ENCODE data around the gene RNMT. TPM values are rescaled to one million over a fixed set of nuclear protein-coding genes. Genes with fewer than 3 reads are reported as not detected.
"Not testable (repeated sequence)": the region's sequence is repeated elsewhere in the genome, so short reads cannot be mapped to it uniquely, and the experiment has no call there.

Gene RNMT
- total RNA-seq, 2 donors from 2014 or later, result 56.8 to 115 TPM

DNA sequence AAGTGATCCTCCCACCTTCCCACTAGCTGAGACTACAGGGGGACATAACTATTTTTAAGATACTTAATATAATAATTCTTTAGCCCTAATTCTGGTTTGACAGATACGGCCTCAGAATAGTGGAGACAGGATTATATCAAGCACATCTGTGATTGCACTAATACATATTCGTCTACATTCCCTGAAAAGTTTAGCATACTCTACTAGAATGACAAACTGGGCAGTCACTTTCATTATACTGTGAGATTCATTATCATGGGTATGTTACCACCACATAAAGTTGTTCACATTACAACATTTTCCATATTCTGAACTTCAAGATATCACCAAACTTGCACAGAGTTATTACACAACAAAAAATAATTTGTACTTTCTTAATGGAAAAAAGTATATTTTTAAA is 11.1 kb upstream of the RNMT start:
- Mint-ChIP-seq H3K27ac (no peak overlapping the region), H3K9me3 (no peaks in the 10 kb centered on the region), H3K4me1 (peaks cover 23% of the 10 kb centered on the region), H3K36me3 (ENCODE audit: low read depth) (peaks cover 45% of the 10 kb centered on the region), H3K27me3 (no peaks in the 10 kb centered on the region), H3K4me3 (no peak overlapping the region)
- no peak for ATAC-seq (replicated peaks)

DNA sequence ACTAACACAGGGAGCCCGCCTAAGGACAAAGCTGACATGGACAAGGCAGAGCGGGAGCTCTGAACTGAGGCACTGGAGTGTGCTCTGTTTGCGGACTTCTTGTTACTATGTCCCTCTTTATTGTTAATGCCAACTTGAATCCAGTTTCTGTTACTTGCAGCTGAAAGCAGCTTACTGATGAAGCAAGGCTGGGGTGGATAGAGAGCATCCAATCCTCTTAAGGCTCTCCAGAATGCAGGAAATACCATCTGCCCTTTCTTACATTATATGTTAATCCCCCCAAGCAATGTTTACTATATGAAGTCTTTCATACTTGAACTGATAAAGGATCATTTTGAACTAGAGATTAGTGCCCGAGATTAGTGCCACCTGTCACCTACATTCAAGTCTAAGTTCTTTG is 9.6 kb upstream of the RNMT start:
- H3K36me3 Mint-ChIP-seq (ENCODE audit: low read depth), result peaks cover 47% of the 10 kb centered on the region

DNA sequence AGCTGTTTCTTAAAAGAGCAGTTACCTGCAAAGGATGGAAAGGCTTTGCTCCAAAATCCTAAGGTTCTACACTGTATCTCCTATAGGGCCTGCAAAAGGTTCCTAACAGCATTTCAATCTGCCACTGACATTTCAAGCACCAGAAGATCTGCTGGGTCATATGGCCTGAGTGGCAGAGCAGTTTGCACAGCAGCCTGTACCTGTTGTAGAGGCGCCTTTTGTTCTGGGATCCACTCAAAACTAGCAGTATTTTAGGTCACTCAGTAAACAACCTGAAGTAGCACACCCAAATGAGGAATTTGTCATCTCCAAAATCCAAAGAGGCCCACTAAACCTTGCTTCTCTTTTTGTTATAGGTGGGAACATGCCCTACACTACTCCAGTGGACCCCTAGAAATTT is 6.3 kb upstream of the RNMT start:
- no peak overlapping the region for H3K4me3 Mint-ChIP-seq
- H3K9me3 Mint-ChIP-seq, result no peaks in the 10 kb centered on the region
- peaks cover 24% of the 10 kb centered on the region for H3K4me1 Mint-ChIP-seq
- no peak overlapping the region for H3K27ac Mint-ChIP-seq
- no peak for ATAC-seq (replicated peaks)
- no peaks in the 10 kb centered on the region for H3K27me3 Mint-ChIP-seq
- H3K36me3 Mint-ChIP-seq (ENCODE audit: low read depth), result peaks cover 79% of the 10 kb centered on the region

More for the DNA sequence above, 9.6 kb upstream of the RNMT start:
- peak overlapping the region; percentile 54 for H3K27ac Mint-ChIP-seq
- H3K4me3 Mint-ChIP-seq, result no peak overlapping the region
- ATAC-seq (replicated peaks), result no peak
- H3K4me1 Mint-ChIP-seq, result peaks cover 19% of the 10 kb centered on the region
- no peaks in the 10 kb centered on the region for H3K27me3 Mint-ChIP-seq
- H3K9me3 Mint-ChIP-seq, result no peaks in the 10 kb centered on the region

DNA sequence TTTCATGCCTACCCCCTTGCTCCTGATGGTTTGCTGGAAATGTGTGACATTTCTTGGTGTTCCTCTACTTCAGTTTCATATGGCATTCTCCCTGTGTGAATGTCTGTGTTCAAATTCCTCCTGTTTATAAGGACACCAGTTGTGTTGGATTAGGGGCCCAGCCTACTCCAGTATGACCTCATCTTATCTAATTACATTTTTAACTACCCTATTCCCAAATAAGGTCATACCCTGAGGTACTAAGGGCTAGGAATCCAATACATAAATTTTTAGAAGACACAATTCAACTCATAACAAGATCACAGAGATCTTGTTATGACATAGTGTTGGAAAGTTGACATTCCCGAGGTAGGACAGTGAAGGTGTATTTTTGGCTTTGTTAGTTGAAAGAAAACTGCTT is 5.6 kb upstream of the RNMT start:
- H3K9me3 Mint-ChIP-seq, result no peaks in the 10 kb centered on the region
- peaks cover 24% of the 10 kb centered on the region for H3K4me1 Mint-ChIP-seq
- no peaks in the 10 kb centered on the region for H3K27me3 Mint-ChIP-seq
- H3K36me3 Mint-ChIP-seq (ENCODE audit: low read depth), result peaks cover 87% of the 10 kb centered on the region
- H3K27ac Mint-ChIP-seq, result no peak overlapping the region
- H3K4me3 Mint-ChIP-seq, result no peak overlapping the region
- no peak for ATAC-seq (replicated peaks)

DNA sequence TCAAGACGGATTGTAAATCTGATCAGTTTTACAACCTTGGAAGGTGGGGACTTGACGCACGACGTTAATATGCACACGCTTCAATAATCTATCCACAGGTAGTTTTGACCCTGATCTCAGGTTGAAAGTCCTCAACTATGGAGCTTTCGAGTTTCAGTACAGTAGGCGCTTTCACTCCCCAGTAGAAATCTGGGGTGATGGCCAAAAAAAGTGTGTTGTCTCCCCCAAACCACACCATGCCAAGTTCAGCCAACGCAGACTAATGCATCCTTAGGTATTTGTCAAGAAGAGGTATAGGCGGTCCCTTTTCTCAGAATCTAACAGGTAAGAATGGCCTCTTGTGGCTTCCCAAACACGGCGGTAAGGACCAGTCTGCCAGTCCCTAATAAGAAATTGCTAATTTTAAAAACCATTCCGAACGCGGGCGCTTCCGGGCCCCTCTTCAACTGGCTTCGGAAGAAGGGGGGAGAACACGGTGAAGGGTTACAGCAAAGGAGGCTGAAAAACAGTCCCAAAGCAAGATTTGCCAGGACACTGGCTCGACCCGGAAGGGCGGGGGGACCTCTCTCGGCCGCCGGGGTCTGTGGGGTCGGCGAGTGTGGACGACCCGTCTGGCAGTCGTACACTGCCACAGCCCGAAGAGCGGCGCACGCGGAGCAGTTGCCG is 774 bp upstream of the RNMT start:
- H3K36me3 Mint-ChIP-seq (ENCODE audit: low read depth), result peaks cover 97% of the 10 kb centered on the region
- no peaks in the 10 kb centered on the region for H3K27me3 Mint-ChIP-seq
- H3K4me1 Mint-ChIP-seq, result peaks cover 36% of the 10 kb centered on the region
- H3K9me3 Mint-ChIP-seq, result no peaks in the 10 kb centered on the region
- H3K27ac Mint-ChIP-seq, result peak overlapping the region; percentile 84
- H3K4me3 Mint-ChIP-seq, result peak overlapping the region; percentile 85
- ATAC-seq (replicated peaks), result no peak

DNA sequence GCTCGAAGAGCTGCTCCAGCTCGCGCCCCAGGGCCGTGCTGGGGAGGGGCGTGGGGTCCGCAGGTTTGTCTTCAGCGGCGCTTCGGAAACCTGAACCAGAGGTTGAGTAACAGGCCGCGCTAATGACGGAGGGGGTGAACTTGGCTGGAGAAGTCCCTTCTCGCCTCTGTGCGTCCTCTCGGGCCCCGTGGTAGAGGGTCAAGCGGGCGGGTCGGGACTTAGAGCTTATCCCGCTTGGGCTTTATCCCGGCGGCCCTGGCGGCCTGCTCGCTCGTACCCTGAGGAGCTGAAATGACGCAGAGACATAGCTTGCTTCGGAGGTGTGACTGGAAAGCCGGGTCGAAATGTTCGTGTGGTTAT is 479 bp downstream of the RNMT start:
- peak overlapping the region; percentile 85 for H3K4me3 Mint-ChIP-seq
- H3K27me3 Mint-ChIP-seq, result no peaks in the 10 kb centered on the region
- no peaks in the 10 kb centered on the region for H3K9me3 Mint-ChIP-seq
- ATAC-seq (replicated peaks), result peak; percentile 38
- peaks cover 31% of the 10 kb centered on the region for H3K4me1 Mint-ChIP-seq
- peaks cover 97% of the 10 kb centered on the region for H3K36me3 Mint-ChIP-seq (ENCODE audit: low read depth)
- peak overlapping the region; percentile 84 for H3K27ac Mint-ChIP-seq

DNA sequence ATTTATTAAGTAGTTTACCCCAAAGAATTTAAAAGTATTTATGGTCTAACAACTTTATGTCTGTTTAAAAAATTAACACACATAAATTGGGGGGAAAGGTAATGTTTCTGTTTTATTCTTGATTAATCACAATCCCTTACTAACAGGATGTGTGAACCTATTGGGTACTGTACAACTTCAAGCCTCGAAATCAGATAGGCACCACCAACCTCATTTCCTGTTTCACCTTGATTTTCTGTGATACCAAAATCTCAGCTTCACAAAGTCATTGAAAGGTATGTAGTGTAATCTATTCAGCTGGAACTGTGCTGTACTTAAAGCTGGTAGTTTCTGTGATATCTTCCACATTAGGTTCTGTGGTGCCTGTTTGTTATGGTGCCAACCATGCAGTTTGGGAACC is 4.0 kb downstream of the RNMT start:
- Mint-ChIP-seq H3K27me3 (no peaks in the 10 kb centered on the region), H3K27ac (peak overlapping the region; percentile 21), H3K36me3 (ENCODE audit: low read depth) (peaks cover 96% of the 10 kb centered on the region), H3K4me1 (peaks cover 18% of the 10 kb centered on the region), H3K4me3 (peak overlapping the region; percentile 41), H3K9me3 (no peaks in the 10 kb centered on the region)
- no peak for ATAC-seq (replicated peaks)

DNA sequence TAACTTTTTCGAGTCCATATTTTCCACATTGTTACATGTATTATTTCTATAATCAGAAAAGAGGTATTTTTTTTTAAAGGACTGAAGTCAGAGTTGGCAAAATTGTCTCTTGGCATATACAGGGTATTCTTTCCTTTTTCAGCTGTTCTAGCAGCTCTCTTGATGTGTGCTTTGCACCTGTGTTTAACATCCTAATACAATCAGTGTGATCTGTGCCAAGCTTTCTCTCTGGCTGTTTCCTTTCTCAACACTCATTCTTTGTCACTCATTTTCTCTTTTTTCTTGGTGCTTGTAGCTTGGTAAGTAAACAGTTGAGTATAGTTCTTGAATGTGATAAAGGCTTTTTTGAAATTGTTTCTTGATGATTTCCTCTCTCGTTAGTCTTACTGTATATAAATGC is 9.2 kb downstream of the RNMT start:
- no peak for ATAC-seq (replicated peaks)
- Mint-ChIP-seq H3K27ac (no peak overlapping the region), H3K9me3 (no peaks in the 10 kb centered on the region), H3K27me3 (no peaks in the 10 kb centered on the region), H3K36me3 (ENCODE audit: low read depth) (peaks cover 99% of the 10 kb centered on the region), H3K4me1 (no peaks in the 10 kb centered on the region), H3K4me3 (no peak overlapping the region)

DNA sequence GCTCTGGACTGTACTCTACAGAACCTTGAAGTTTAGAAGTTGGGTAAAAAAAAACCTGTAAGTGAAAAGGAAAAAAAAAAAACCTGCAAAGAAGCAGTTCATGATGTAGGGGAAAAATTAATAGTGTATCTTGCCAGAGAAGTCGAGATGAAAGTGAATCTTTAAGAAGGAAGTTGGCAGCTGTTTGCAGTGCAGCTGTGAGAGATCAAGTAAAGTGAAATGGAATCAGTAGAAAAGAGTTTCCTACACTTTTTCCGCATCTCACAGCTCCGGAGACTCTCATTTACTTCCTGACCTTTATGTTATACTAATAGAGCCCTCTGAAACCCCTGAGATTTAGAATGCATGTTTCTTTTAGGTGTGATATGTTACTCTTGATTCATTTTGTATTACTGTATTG is 19.2 kb downstream of the RNMT start:
- Mint-ChIP-seq H3K9me3 (no peaks in the 10 kb centered on the region), H3K36me3 (ENCODE audit: low read depth) (peaks cover 98% of the 10 kb centered on the region), H3K4me3 (no peak overlapping the region), H3K27ac (no peak overlapping the region), H3K4me1 (peaks cover 10% of the 10 kb centered on the region), H3K27me3 (no peaks in the 10 kb centered on the region)
- ATAC-seq (replicated peaks), result no peak

DNA sequence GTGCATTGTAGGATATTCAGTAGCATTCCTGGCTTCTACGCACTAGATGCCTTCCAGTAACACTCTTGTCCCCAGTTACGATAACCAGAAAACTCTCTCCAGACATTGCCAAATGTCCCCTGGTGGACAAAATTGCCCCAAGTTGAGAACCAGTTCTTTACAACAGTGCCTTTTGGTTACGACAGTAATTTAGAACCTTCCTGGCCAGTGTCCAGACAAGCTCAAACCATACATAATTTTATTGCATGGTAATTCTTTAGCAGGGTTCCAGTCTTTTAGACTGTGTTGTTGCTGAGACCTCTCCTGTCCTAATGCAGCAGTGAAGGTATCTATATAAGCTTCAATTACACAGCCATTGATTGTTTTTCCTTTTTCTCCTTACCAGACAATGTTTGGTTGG is 20.2 kb downstream of the RNMT start:
- ATAC-seq (replicated peaks), result no peak
- Mint-ChIP-seq H3K4me3 (no peak overlapping the region), H3K4me1 (peaks cover 10% of the 10 kb centered on the region)

DNA sequence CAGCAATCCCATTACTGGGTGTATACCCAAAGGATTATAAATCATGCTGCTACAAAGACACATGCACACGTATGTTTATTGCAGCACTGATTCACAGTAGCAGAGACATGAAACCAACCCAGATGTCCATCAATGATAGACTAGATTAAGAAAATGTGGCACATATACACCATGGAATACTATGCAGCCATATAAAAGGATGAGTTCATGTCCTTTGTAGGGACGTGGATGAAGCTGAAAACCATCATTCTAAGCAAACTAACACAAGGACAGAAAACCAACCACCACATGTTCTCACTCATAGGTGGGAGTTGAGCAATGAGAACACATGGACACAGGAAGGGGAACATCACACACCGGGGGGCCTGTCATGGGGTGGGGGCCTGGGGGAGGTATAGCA is 25.1 kb downstream of the RNMT start:
- not testable (repeated sequence) for H3K27ac Mint-ChIP-seq; H3K27me3 Mint-ChIP-seq; H3K4me1 Mint-ChIP-seq; H3K4me3 Mint-ChIP-seq; ATAC-seq (replicated peaks); H3K9me3 Mint-ChIP-seq
- H3K36me3 Mint-ChIP-seq (ENCODE audit: low read depth), result peaks cover 100% of the 10 kb centered on the region

More for the DNA sequence above, 20.2 kb downstream of the RNMT start:
- no peaks in the 10 kb centered on the region for H3K27me3 Mint-ChIP-seq
- no peaks in the 10 kb centered on the region for H3K9me3 Mint-ChIP-seq
- H3K27ac Mint-ChIP-seq, result no peak overlapping the region
- peaks cover 98% of the 10 kb centered on the region for H3K36me3 Mint-ChIP-seq (ENCODE audit: low read depth)

DNA sequence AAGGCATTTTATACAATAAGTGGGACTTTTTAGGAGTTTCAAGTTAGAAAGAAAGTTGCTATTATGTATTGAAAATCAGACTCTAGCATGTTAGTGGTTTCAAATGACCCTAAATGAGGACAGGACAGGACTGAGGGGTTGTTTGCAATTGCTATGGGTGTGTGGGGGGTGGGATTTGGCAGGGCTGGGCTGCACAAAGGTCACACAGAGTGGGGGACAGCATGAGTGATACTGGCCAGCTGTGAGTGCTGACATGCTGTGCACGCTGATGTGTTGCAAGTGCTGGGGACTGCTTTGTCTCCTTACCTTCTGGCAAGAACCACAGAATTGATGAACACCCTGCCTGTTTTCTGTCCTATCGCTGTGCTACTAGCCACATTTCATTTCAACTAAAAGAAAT is 29.8 kb downstream of the RNMT start:
- H3K4me1 Mint-ChIP-seq, result no peaks in the 10 kb centered on the region
- no peaks in the 10 kb centered on the region for H3K9me3 Mint-ChIP-seq
- H3K36me3 Mint-ChIP-seq (ENCODE audit: low read depth), result peaks cover 98% of the 10 kb centered on the region
- no peak for ATAC-seq (replicated peaks)
- H3K27ac Mint-ChIP-seq, result no peak overlapping the region
- H3K27me3 Mint-ChIP-seq, result no peaks in the 10 kb centered on the region
- no peak overlapping the region for H3K4me3 Mint-ChIP-seq

DNA sequence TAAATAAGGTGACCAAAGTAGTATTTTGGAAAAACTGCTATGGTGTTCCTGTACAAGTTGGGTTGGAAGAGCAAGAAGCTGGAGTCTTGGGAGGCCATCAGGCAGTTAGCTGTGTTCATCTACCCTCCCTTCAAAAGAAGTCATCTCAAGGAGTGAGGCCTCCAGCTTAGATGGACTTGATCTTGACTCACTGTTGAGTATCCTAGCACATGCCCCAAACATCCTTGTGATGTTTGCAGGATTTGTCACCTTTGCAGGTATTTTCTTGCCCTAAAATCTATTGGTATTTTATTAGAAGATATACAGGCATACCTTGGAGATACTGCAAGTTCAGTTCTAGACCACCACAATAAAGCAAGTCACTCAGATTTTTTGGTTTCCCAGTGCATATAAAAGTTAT is 30.2 kb downstream of the RNMT start:
- H3K4me3 Mint-ChIP-seq, result no peak overlapping the region
- H3K27ac Mint-ChIP-seq, result no peak overlapping the region
- no peak for ATAC-seq (replicated peaks)
- H3K9me3 Mint-ChIP-seq, result no peaks in the 10 kb centered on the region
- no peaks in the 10 kb centered on the region for H3K27me3 Mint-ChIP-seq
- H3K36me3 Mint-ChIP-seq (ENCODE audit: low read depth), result peaks cover 98% of the 10 kb centered on the region
- no peaks in the 10 kb centered on the region for H3K4me1 Mint-ChIP-seq

DNA sequence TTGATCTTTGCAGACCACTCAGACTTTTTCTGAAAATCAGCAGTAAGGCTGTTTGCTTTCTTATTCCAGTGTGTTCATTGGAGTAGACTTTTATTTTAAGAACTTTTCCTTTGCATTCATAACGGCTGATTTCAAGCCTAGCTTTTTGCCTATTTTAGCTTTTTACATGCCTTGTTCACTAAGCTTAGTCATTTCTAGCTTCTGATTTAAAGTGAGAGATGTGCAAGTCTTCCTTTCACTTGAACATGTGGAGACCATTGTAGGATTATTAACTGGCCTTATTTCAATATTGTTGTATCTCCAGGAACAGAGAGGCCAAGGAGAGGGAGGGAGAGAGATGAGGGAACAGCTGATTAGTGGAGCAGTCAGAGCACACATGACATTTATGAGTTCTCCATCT is 32.1 kb downstream of the RNMT start:
- peaks cover 97% of the 10 kb centered on the region for H3K36me3 Mint-ChIP-seq (ENCODE audit: low read depth)
- H3K27ac Mint-ChIP-seq, result no peak overlapping the region
- no peak for ATAC-seq (replicated peaks)
- H3K27me3 Mint-ChIP-seq, result no peaks in the 10 kb centered on the region
- peaks cover 6% of the 10 kb centered on the region for H3K9me3 Mint-ChIP-seq
- H3K4me1 Mint-ChIP-seq, result no peaks in the 10 kb centered on the region
- no peak overlapping the region for H3K4me3 Mint-ChIP-seq

DNA sequence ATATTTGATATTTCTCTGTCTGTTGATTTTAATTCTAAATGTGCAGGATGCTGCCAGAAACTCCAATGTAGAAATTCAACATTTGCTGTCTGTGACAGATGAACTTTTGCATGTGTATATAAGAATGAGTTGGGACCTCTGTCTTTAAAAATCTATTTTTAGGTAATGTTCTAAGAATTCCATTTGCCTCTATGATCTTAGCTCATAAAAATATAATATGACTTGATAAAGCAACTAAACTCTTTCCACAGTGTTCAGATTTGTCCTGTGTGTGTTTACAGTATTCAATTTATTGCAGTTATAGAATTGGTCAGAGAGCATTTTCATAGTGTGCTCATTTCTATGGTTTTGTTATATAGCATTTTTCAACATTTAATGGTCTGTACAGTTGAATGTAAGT is 33.6 kb downstream of the RNMT start:
- Mint-ChIP-seq H3K27ac (no peak overlapping the region), H3K9me3 (peaks cover 17% of the 10 kb centered on the region), H3K4me1 (no peaks in the 10 kb centered on the region), H3K36me3 (ENCODE audit: low read depth) (peaks cover 94% of the 10 kb centered on the region), H3K4me3 (no peak overlapping the region), H3K27me3 (no peaks in the 10 kb centered on the region)
- ATAC-seq (replicated peaks), result no peak

All from activated T-helper 17 cell treated with anti-CD3 and anti-CD28 coated beads, Interleukin-2, amount 50 U/mL, for 72 hours (primary cell).